HCT116 (cell line): ENCODE results near the gene LMO7. TPM values are rescaled to one million over a fixed set of nuclear protein-coding genes. Genes with fewer than 3 reads are reported as not detected.

Source experiments
- ATAC-seq: fragments of 200-7000 bp; cut with Tn5 transposase; 2 replicates; pipeline ENCODE4 v1.9.1; 2020; ENCODE audit warnings: mild to moderate bottlenecking, moderate library complexity
- BruUV-seq: library from RNA; stranded (reverse); fragments of 400-500 nt; replicated peaks from 2 replicates; lab custom pipeline; 2021; lab: Mats Ljungman, UMichigan
- CTCF ChIA-PET: fragments of 300-600 bp; sonication (Branson Sonifier 250); formaldehyde crosslinking; loops from one replicate; lab custom pipeline; 2021; ENCODE audit warnings: antibody characterized with exemption; lab: Charles Lee
- POLR2A ChIA-PET: fragments of 300-600, 350-600 bp; sonication (Branson Sonifier 250); formaldehyde crosslinking; loops from one replicate; lab custom pipeline; 2021; ENCODE audit warnings: antibody characterized with exemption; lab: Charles Lee
- RAD21 ChIA-PET, 2 experiments: fragments of 300-600 bp; sonication (Branson Sonifier 250); formaldehyde crosslinking; loops; one replicate each; lab custom pipeline; 2023; ENCODE audit warnings: low total read pairs in 2 of 2; ENCODE audit not compliant: uncharacterized antibody in 2 of 2, unreplicated experiment in 2 of 2, low non-redundant PET in 1 of 2; lab: Charles Lee
- DNase-seq: peaks from one replicate; pipeline ENCODE4 v3.0.0-alpha.2; 2010; ENCODE audit warnings: low read depth, low spot score
- H2AFZ ChIP-seq: fragments of 200-600 bp; shearing (Covaris generic), sonication (generic); 2 replicates; pipeline ENCODE4 v1.6.1; 2017; ENCODE audit warnings: low read depth, mixed run types, mixed read lengths, antibody characterized with exemption, low read length; ENCODE audit not compliant: poor library complexity, severe bottlenecking
- H3K27ac ChIP-seq: 2 replicates; pipeline ENCODE4 v1.5.1; 2012; ENCODE audit warnings: low read depth, low read length
- H3K27me3 ChIP-seq: fragments of 200-600 bp; sonication (generic); 2 replicates; pipeline ENCODE4 v1.6.1; 2016; ENCODE audit warnings: mixed run types, low read length, mixed read lengths; ENCODE audit not compliant: insufficient read depth
- H3K36me3 ChIP-seq, 2 experiments: fragments of 200-500 bp in 1 of 2; fragments of 200-600 bp in 1 of 2; sonication (Bioruptor generic) in 1 of 2; sonication (generic) in 1 of 2; 2 replicates each; pipeline versions ENCODE4 v1.5.1 to v1.6.1; 2014 to 2016; ENCODE audit warnings: low read length in 2 of 2, inconsistent platforms in 1 of 2, mixed read lengths in 1 of 2, mixed run types in 1 of 2; ENCODE audit not compliant: insufficient read depth in 2 of 2, control insufficient read depth in 1 of 2
- H3K4me1 ChIP-seq, 2 experiments: fragments of 200-600 bp in 1 of 2; sonication (generic) in 1 of 2; 2 replicates each; pipeline versions ENCODE4 v1.5.1 to v1.6.1; 2012 to 2017; ENCODE audit warnings: low read length in 2 of 2, inconsistent platforms in 1 of 2, mild to moderate bottlenecking in 1 of 2, mixed read lengths in 1 of 2, mixed run types in 1 of 2, moderate library complexity in 1 of 2; ENCODE audit not compliant: insufficient read depth in 2 of 2, control insufficient read depth in 1 of 2
- H3K4me2 ChIP-seq: fragments of 200-600 bp; sonication (generic); 2 replicates; pipeline ENCODE4 v1.6.1; 2017; ENCODE audit warnings: mixed run types, low read length, mixed read lengths
- H3K4me3 ChIP-seq, 2 experiments: fragments of 200-600 bp in 1 of 2; sonication (generic) in 1 of 2; replicated peaks in 1 of 2; 2 replicates each; pipeline ENCODE4 v1.5.1; 2011 to 2016; ENCODE audit warnings: low read length in 2 of 2, control low read depth in 1 of 2, low read depth in 1 of 2, mild to moderate bottlenecking in 1 of 2, mixed read lengths in 1 of 2, mixed run types in 1 of 2
- H3K79me2 ChIP-seq: fragments of 200-600 bp; sonication (generic); 2 replicates; pipeline ENCODE4 v1.6.1; 2017; ENCODE audit warnings: mild to moderate bottlenecking, mixed run types, low read length, moderate library complexity, mixed read lengths; ENCODE audit not compliant: insufficient read depth
- H3K9ac ChIP-seq: fragments of 200-600 bp; sonication (generic); 2 replicates; pipeline ENCODE4 v1.6.1; 2016; ENCODE audit warnings: low read length, mixed read lengths
- H3K9me2 ChIP-seq: fragments of 200-600 bp; sonication (generic), shearing (Covaris generic); 2 replicates; pipeline ENCODE4 v1.6.1; 2017; ENCODE audit warnings: mixed run types, mild to moderate bottlenecking, moderate library complexity; ENCODE audit not compliant: insufficient read depth
- H3K9me3 ChIP-seq, 2 experiments: fragments of 200-500 bp in 1 of 2; fragments of 200-600 bp in 1 of 2; sonication (Bioruptor generic) in 1 of 2; sonication (generic) in 1 of 2; 2 replicates each; pipeline ENCODE4 v1.6.1; 2014 to 2017; ENCODE audit warnings: low read length in 2 of 2, mixed read lengths in 2 of 2, inconsistent platforms in 1 of 2, low read depth in 1 of 2, mild to moderate bottlenecking in 1 of 2, mixed run types in 1 of 2, moderate library complexity in 1 of 2; ENCODE audit not compliant: control insufficient read depth in 1 of 2, insufficient read depth in 1 of 2
- H4K20me1 ChIP-seq: fragments of 200-600 bp; sonication (generic), shearing (Covaris generic); 2 replicates; pipeline ENCODE4 v1.6.1; 2017; ENCODE audit warnings: mixed run types, mild to moderate bottlenecking, moderate library complexity; ENCODE audit not compliant: insufficient read depth
- CBX3 ChIP-seq: IDR thresholded peaks from 2 replicates; pipeline ENCODE4 v1.6.1; 2012; ENCODE audit warnings: low read depth
- CEBPB ChIP-seq: IDR thresholded peaks from 2 replicates; pipeline ENCODE4 v1.6.1; 2012; ENCODE audit warnings: low read depth
- CTCF ChIP-seq, 3 experiments: fragments of 200-600 bp in 1 of 3; sonication (generic) in 1 of 3; IDR thresholded peaks in 2 of 3; conservative IDR thresholded peaks in 1 of 3; 2 replicates each; pipeline ENCODE4 v1.5.1; 2012 to 2017; ENCODE audit warnings: low read depth in 2 of 3, low read length in 2 of 3, antibody characterized with exemption in 1 of 3, borderline replicate concordance in 1 of 3, control low read depth in 1 of 3, mild to moderate bottlenecking in 1 of 3, mixed read lengths in 1 of 3, mixed run types in 1 of 3, moderate library complexity in 1 of 3; ENCODE audit not compliant: insufficient read depth in 1 of 3
- EGR1 ChIP-seq: IDR thresholded peaks from 2 replicates; pipeline ENCODE4 v1.6.1; 2012; ENCODE audit warnings: low read depth
- EZH2 ChIP-seq: fragments of 200-600 bp; sonication (generic); IDR thresholded peaks from 2 replicates; pipeline ENCODE4 v1.6.1; 2017; ENCODE audit warnings: antibody characterized with exemption, mixed run types
- RAD21 ChIP-seq: IDR thresholded peaks from 2 replicates; pipeline ENCODE4 v1.6.1; 2012; ENCODE audit warnings: low read depth, mild to moderate bottlenecking
- SRF ChIP-seq: IDR thresholded peaks from 2 replicates; pipeline ENCODE4 v1.6.1; 2012; ENCODE audit warnings: low read depth
- YY1 ChIP-seq: IDR thresholded peaks from 2 replicates; pipeline ENCODE4 v1.6.1; 2011; ENCODE audit warnings: low read length, low read depth, moderate library complexity, mild to moderate bottlenecking; ENCODE audit not compliant: insufficient replicate concordance; ENCODE audit errors: extremely low read depth
- ZNF274 ChIP-seq: fragments of 200-500 bp; sonication (Bioruptor generic); IDR thresholded peaks from 2 replicates; pipeline ENCODE4 v1.6.1; 2014; ENCODE audit warnings: mild to moderate bottlenecking, low read depth, low read length, inconsistent platforms
- intact Hi-C: fragments of 100-400 bp; cut with micrococcal nuclease; formaldehyde crosslinking; loops from 2 replicates; pipeline ENCODE4 v1.10.0; 2022
- total RNA-seq: library from RNA; stranded (reverse); gene quantifications from one replicate; pipeline ENCODE4 v1.2.1, GENCODE V29; 2021; ENCODE audit not compliant: unreplicated experiment
- TF ChIP-seq, protein P1 (sequence below): IDR thresholded peaks from 2 replicates; pipeline ENCODE4 v1.6.1; 2012
- TF ChIP-seq, protein P2 (sequence below): IDR thresholded peaks from 2 replicates; pipeline ENCODE4 v1.6.1; 2012; ENCODE audit warnings: low read depth

Gene LMO7
- total RNA-seq, 1 experiment from 2014 or later: 8.1 TPM

GRCh38 chr13:75818968-75819225, 182.8 kb downstream of the LMO7 start:
- no peaks in the 10 kb centered on the region for H3K36me3 ChIP-seq
- ATAC-seq (no peak), DNase-seq (no peak)
- H3K27me3 ChIP-seq: no peaks in the 10 kb centered on the region
- no peaks in the 10 kb centered on the region for H4K20me1 ChIP-seq
- no peaks in the 10 kb centered on the region for H3K9me3 ChIP-seq
- POLR2A ChIA-PET: no interaction called here
- RAD21 ChIA-PET: no interaction called here
- H3K9ac ChIP-seq: no peak overlapping the region
- no peak overlapping the region for H3K27ac ChIP-seq
- H3K4me2 ChIP-seq: no peak overlapping the region
- H3K4me3 ChIP-seq: no peak overlapping the region
- no TSS peak for BruUV-seq
- H3K4me1 ChIP-seq: no peaks in the 10 kb centered on the region
- no peak for TF ChIP-seq ZNF274
- TF ChIP-seq CBX3: no peak
- TF ChIP-seq EGR1: no peak
- no peak for TF ChIP-seq RAD21
- TF ChIP-seq, protein P1, sequence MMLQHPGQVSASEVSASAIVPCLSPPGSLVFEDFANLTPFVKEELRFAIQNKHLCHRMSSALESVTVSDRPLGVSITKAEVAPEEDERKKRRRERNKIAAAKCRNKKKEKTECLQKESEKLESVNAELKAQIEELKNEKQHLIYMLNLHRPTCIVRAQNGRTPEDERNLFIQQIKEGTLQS: no peak
- TF ChIP-seq CEBPB: no peak
- TF ChIP-seq, protein P2, sequence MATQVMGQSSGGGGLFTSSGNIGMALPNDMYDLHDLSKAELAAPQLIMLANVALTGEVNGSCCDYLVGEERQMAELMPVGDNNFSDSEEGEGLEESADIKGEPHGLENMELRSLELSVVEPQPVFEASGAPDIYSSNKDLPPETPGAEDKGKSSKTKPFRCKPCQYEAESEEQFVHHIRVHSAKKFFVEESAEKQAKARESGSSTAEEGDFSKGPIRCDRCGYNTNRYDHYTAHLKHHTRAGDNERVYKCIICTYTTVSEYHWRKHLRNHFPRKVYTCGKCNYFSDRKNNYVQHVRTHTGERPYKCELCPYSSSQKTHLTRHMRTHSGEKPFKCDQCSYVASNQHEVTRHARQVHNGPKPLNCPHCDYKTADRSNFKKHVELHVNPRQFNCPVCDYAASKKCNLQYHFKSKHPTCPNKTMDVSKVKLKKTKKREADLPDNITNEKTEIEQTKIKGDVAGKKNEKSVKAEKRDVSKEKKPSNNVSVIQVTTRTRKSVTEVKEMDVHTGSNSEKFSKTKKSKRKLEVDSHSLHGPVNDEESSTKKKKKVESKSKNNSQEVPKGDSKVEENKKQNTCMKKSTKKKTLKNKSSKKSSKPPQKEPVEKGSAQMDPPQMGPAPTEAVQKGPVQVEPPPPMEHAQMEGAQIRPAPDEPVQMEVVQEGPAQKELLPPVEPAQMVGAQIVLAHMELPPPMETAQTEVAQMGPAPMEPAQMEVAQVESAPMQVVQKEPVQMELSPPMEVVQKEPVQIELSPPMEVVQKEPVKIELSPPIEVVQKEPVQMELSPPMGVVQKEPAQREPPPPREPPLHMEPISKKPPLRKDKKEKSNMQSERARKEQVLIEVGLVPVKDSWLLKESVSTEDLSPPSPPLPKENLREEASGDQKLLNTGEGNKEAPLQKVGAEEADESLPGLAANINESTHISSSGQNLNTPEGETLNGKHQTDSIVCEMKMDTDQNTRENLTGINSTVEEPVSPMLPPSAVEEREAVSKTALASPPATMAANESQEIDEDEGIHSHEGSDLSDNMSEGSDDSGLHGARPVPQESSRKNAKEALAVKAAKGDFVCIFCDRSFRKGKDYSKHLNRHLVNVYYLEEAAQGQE: no peak
- no peak for TF ChIP-seq YY1
- TF ChIP-seq CTCF (IDR thresholded peaks at IDR 0.05 in 2 of 3, conservative IDR thresholded peaks at IDR 0.05 in 1 of 3; ENCODE audit: borderline replicate concordance in 1 of 3, insufficient read depth in 1 of 3, low read depth in 2 of 3, low read length in 2 of 3): no peak
- TF ChIP-seq SRF: no peak
- TF ChIP-seq EZH2: no peak
- CTCF ChIA-PET: no interaction called here
- no peak overlapping the region for H2AFZ ChIP-seq
- intact Hi-C loops: no loop called here
- no peaks in the 10 kb centered on the region for H3K9me2 ChIP-seq
- no peaks in the 10 kb centered on the region for H3K79me2 ChIP-seq
